ENCODE results near the gene UBE4A. TPM values are rescaled to one million over a fixed set of nuclear protein-coding genes. Genes with fewer than 3 reads are reported as not detected.

Gene UBE4A
- total and polyA plus RNA-seq, 2 of the 4 experiments (the other 2 are of a cell fraction) = 15.2 to 69.7 TPM

DNA sequence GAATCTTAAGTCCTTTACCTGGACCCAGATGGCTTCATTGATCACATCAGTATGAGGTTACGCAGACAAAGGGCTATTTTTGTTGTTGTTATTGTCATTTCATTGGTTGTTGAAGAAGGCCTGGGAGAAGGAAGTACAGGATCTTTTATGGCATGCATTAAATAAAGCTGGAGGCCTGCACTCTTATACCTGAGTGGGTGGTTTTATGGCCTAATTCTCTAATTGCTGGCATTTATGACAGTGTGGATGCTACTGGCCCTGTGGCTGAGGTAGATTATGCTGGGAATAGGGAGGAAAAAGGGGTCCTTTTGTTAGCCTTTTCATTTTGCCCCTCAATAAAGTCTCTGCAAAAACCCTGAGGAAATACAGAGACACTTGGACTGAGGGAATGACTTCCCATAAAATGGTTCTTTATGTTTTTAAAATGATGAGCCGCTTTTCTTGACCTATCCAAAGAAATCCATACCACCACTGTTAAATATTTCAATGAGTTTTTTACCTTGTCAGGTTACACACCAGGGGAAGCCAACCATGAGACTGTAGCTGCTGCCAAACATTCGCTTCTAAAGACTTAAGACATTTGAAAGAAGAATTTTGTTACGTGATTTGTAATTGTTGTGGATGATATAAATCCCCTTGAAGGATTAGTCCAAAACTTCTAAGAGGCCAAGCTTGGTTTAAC is 83.6 kb downstream of the UBE4A start:
- Histone ChIP-seq H3K36me3 (ENCODE audit: control insufficient read depth, insufficient read depth, low read length) (0 out of 2 replicates have a peak, but pooled peaks cover 2% of the 10 kb centered on the region), H4K8ac (ENCODE audit: low read depth in 2 of 2, low read length in 2 of 2) (no peak overlapping the region), H2BK120ac (ENCODE audit: low read depth, low read length) (no peak overlapping the region), H3K79me1 (ENCODE audit: low read depth in 1 of 2, low read length in 2 of 2) (peaks cover 10 to 75% of the 10 kb centered on the region in 2 experiments; a peak in 3 of 4 replicates), H3K27ac (ENCODE audit: insufficient read depth, low read length) (no peak overlapping the region), H2AFZ (replicated peaks; ENCODE audit: low read length, poor library complexity) (no peak overlapping the region), H3K4me1 (ENCODE audit: control insufficient read depth, insufficient read depth, low read length) (peaks cover 8% of the 10 kb centered on the region), H2AK9ac (replicated peaks; ENCODE audit: low read depth, low read length, poor library complexity) (no peak overlapping the region), H3K18ac (ENCODE audit: low read depth, low read length) (no peak overlapping the region), H2BK20ac (ENCODE audit: low read depth, low read length) (no peak overlapping the region), H3K9ac (ENCODE audit: low read depth, low read length) (no peak overlapping the region), H3K27me3 (ENCODE audit: control insufficient read depth, insufficient read depth, low read length) (no peaks in the 10 kb centered on the region), H2BK5ac (ENCODE audit: low read depth, low read length, poor library complexity, severe bottlenecking) (no peak overlapping the region), H3K9me3 (ENCODE audit: control insufficient read depth, insufficient read depth, low read length) (no peaks in the 10 kb centered on the region), H3K9me1 (ENCODE audit: insufficient read depth, low read length) (peaks cover 5% of the 10 kb centered on the region; the same call in 1 of the 2 replicates), H3K14ac (replicated peaks; ENCODE audit: low read depth, low read length) (no peak overlapping the region), H4K91ac (ENCODE audit: insufficient read depth, low read depth, low read length) (no peak overlapping the region), H3K23ac (ENCODE audit: low read depth, low read length) (no peak overlapping the region), H2BK15ac (ENCODE audit: low read depth, low read length) (no peak overlapping the region), H3K4me2 (ENCODE audit: low read depth, low read length) (no peak overlapping the region), H3K4ac (ENCODE audit: low read depth, low read length) (no peak overlapping the region), H3K56ac (ENCODE audit: extremely low read depth, insufficient read depth, low read length) (no peak overlapping the region), H4K5ac (ENCODE audit: low read depth, low read length) (no peak overlapping the region), H2AK5ac (ENCODE audit: low read depth, low read length) (no peak overlapping the region), H4K20me1 (ENCODE audit: insufficient read depth, low read length) (peaks cover 84% of the 10 kb centered on the region), H3K4me3 (ENCODE audit: insufficient read depth, low read depth, low read length) (no peak overlapping the region)
- CTCF ChIA-PET = no interaction called here
- ATAC-seq (ENCODE audit: low read depth) (no peak), DNase-seq (no peak)
- intact Hi-C loops (cut with micrococcal nuclease) = no loop called here
- no TSS peak for BruUV-seq (replicated peaks)
- POLR2A ChIA-PET (ENCODE audit: unreplicated experiment) = no interaction called here
- WGBS, 2 experiments (ENCODE audit: extremely low coverage in 2 of 2, insufficient read length in 1 of 2) = 100% methylated on average over 1 of the region's 4 CpGs; no CpG with 5 or more reads in 1 of the 2 experiments
- in situ Hi-C loops (cut with MboI; ENCODE audit: low sequenced_read_pairs) = no loop called here
- TF ChIP-seq MAZ (IDR thresholded peaks at IDR 0.05; ENCODE audit: borderline replicate concordance, low read depth, low read length) (no peak), MAFK (IDR thresholded peaks at IDR 0.05; ENCODE audit: low read depth, low read length) (no peak), BHLHE40 (IDR thresholded peaks at IDR 0.05; ENCODE audit: low read depth, low read length) (no peak), FOS (IDR thresholded peaks at IDR 0.05; ENCODE audit: low read depth, low read length) (no peak), RCOR1 (IDR thresholded peaks at IDR 0.05; ENCODE audit: insufficient replicate concordance, low read length) (no peak), RFX5 (IDR thresholded peaks at IDR 0.05; ENCODE audit: low read depth, low read length) (no peak), CHD1 (IDR thresholded peaks at IDR 0.05; ENCODE audit: low read depth, low read length) (no peak), MXI1 (IDR thresholded peaks at IDR 0.05; ENCODE audit: borderline replicate concordance, low read depth, low read length) (no peak), CEBPB (IDR thresholded peaks at IDR 0.05; ENCODE audit: low read depth, low read length) (no peak), NFE2L2 (IDR thresholded peaks at IDR 0.05; ENCODE audit: low read depth, low read length) (no peak), POLR2A (IDR thresholded peaks at IDR 0.05; ENCODE audit: low read depth, low read length) (no peak), RAD21 (IDR thresholded peaks at IDR 0.05; ENCODE audit: low read length) (no peak), SMC3 (IDR thresholded peaks at IDR 0.05; ENCODE audit: low read depth, low read length) (no peak)
- TF ChIP-seq, protein P1, sequence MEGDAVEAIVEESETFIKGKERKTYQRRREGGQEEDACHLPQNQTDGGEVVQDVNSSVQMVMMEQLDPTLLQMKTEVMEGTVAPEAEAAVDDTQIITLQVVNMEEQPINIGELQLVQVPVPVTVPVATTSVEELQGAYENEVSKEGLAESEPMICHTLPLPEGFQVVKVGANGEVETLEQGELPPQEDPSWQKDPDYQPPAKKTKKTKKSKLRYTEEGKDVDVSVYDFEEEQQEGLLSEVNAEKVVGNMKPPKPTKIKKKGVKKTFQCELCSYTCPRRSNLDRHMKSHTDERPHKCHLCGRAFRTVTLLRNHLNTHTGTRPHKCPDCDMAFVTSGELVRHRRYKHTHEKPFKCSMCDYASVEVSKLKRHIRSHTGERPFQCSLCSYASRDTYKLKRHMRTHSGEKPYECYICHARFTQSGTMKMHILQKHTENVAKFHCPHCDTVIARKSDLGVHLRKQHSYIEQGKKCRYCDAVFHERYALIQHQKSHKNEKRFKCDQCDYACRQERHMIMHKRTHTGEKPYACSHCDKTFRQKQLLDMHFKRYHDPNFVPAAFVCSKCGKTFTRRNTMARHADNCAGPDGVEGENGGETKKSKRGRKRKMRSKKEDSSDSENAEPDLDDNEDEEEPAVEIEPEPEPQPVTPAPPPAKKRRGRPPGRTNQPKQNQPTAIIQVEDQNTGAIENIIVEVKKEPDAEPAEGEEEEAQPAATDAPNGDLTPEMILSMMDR (conservative IDR thresholded peaks at IDR 0.05; ENCODE audit: low read depth, low read length) = no peak
- TF ChIP-seq, protein P2, sequence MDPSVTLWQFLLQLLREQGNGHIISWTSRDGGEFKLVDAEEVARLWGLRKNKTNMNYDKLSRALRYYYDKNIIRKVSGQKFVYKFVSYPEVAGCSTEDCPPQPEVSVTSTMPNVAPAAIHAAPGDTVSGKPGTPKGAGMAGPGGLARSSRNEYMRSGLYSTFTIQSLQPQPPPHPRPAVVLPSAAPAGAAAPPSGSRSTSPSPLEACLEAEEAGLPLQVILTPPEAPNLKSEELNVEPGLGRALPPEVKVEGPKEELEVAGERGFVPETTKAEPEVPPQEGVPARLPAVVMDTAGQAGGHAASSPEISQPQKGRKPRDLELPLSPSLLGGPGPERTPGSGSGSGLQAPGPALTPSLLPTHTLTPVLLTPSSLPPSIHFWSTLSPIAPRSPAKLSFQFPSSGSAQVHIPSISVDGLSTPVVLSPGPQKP (IDR thresholded peaks at IDR 0.05; ENCODE audit: borderline replicate concordance, low read depth, low read length) = no peak
- TF ChIP-seq, protein P3, sequence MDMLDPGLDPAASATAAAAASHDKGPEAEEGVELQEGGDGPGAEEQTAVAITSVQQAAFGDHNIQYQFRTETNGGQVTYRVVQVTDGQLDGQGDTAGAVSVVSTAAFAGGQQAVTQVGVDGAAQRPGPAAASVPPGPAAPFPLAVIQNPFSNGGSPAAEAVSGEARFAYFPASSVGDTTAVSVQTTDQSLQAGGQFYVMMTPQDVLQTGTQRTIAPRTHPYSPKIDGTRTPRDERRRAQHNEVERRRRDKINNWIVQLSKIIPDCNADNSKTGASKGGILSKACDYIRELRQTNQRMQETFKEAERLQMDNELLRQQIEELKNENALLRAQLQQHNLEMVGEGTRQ (IDR thresholded peaks at IDR 0.05; ENCODE audit: low read depth, low read length) = no peak
- dilution Hi-C loops (cut with HindIII; ENCODE audit: low sequenced_read_pairs, unreplicated experiment) = no loop called here
